Neural cell (in vitro differentiated cells): ENCODE measurements around the gene ZFR2. TPM values are rescaled to one million over a fixed set of nuclear protein-coding genes. Genes with fewer than 3 reads are reported as not detected.

Experiments used
- H2AFZ ChIP-seq: fragments of 200-600, 300-800 bp; sonication (generic), shearing (Covaris generic); 2 replicates; pipeline ENCODE4 v1.6.0; 2014; ENCODE audit warnings: low read depth, mild to moderate bottlenecking, antibody characterized with exemption, low read length, moderate library complexity
- H3F3A ChIP-seq: fragments of 200-600 bp; shearing (Covaris generic); 2 replicates; pipeline ENCODE4 v1.6.1; 2016; ENCODE audit warnings: mild to moderate bottlenecking, moderate library complexity, mixed read lengths, antibody characterized with exemption, low read length; ENCODE audit not compliant: insufficient read depth, poor library complexity, severe bottlenecking
- H3K27ac ChIP-seq: fragments of 200-600, 300-800 bp; sonication (generic), shearing (Covaris generic); 2 replicates; pipeline ENCODE4 v1.5.1; 2014; ENCODE audit warnings: mild to moderate bottlenecking, low read length, moderate library complexity
- H3K27me3 ChIP-seq: fragments of 300-800, 200-600 bp; sonication (generic), shearing (Covaris generic); 2 replicates; pipeline ENCODE4 v1.6.0; 2014; ENCODE audit warnings: mild to moderate bottlenecking, low read depth, low read length, moderate library complexity; ENCODE audit not compliant: insufficient read depth
- H3K36me3 ChIP-seq: fragments of 300-800, 200-600 bp; sonication (generic), shearing (Covaris generic); 2 replicates; pipeline ENCODE4 v1.5.1; 2014; ENCODE audit warnings: mild to moderate bottlenecking, antibody characterized with exemption, low read length, moderate library complexity; ENCODE audit not compliant: insufficient read depth
- H3K4me2 ChIP-seq: fragments of 300-800, 200-600 bp; sonication (generic), shearing (Covaris generic); 2 replicates; pipeline ENCODE4 v1.6.0; 2014; ENCODE audit warnings: mild to moderate bottlenecking, low read length
- H3K4me3 ChIP-seq: fragments of 300-800, 200-600 bp; sonication (generic), shearing (Covaris generic); 2 replicates; pipeline ENCODE4 v1.5.1; 2014; ENCODE audit warnings: mild to moderate bottlenecking, low read length, moderate library complexity
- H3K79me2 ChIP-seq: fragments of 200-600 bp; shearing (Covaris generic); replicated peaks from 2 replicates; pipeline ENCODE4 v1.6.0; 2014; ENCODE audit warnings: mild to moderate bottlenecking, low read length, moderate library complexity; ENCODE audit not compliant: insufficient read depth
- H3K9ac ChIP-seq: fragments of 300-800, 200-600 bp; sonication (generic), shearing (Covaris generic); 2 replicates; pipeline ENCODE4 v1.6.1; 2016; ENCODE audit warnings: mild to moderate bottlenecking, low read length, mixed read lengths
- H3K9me2 ChIP-seq: fragments of 200-600 bp; shearing (Covaris generic); 2 replicates; pipeline ENCODE4 v1.6.1; 2016; ENCODE audit warnings: mild to moderate bottlenecking, low read length, mixed read lengths; ENCODE audit not compliant: insufficient read depth
- H3K9me3 ChIP-seq: fragments of 200-600, 300-800 bp; sonication (generic), shearing (Covaris generic); 2 replicates; pipeline ENCODE4 v1.6.1; 2016; ENCODE audit warnings: mild to moderate bottlenecking, mixed run types, low read length, moderate library complexity, mixed read lengths
- H4K20me1 ChIP-seq: fragments of 200-600 bp; shearing (Covaris generic); 2 replicates; pipeline ENCODE4 v1.6.1; 2016; ENCODE audit warnings: mild to moderate bottlenecking, mixed run types; ENCODE audit not compliant: insufficient read depth
- EP300 ChIP-seq: fragments of 450-650 bp; conservative IDR thresholded peaks from 2 replicates; pipeline ENCODE4 v1.6.1; 2014; ENCODE audit warnings: antibody characterized with exemption, mild to moderate bottlenecking, moderate library complexity; ENCODE audit not compliant: poor library complexity, severe bottlenecking
- EZH2 ChIP-seq: fragments of 200-600, 300-800 bp; shearing (Covaris generic), sonication (generic); IDR thresholded peaks from 2 replicates; pipeline ENCODE4 v1.6.1; 2014; ENCODE audit warnings: antibody characterized with exemption, low read length, borderline replicate concordance, mild to moderate bottlenecking; ENCODE audit not compliant: insufficient read depth, poor library complexity, severe bottlenecking
- MXI1 ChIP-seq: fragments of 450-650 bp; conservative IDR thresholded peaks from 2 replicates; pipeline ENCODE4 v1.6.1; 2014; ENCODE audit warnings: antibody characterized with exemption, mild to moderate bottlenecking; ENCODE audit not compliant: poor library complexity, severe bottlenecking
- POLR2AphosphoS5 ChIP-seq: IDR thresholded peaks from 2 replicates; pipeline ENCODE4 v1.6.1; 2012
- RAD21 ChIP-seq: fragments of 450-650 bp; conservative IDR thresholded peaks from 2 replicates; pipeline ENCODE4 v1.6.1; 2014; ENCODE audit warnings: antibody characterized with exemption, mild to moderate bottlenecking, moderate library complexity
- SMC3 ChIP-seq: fragments of 450-650 bp; conservative IDR thresholded peaks from 2 replicates; pipeline ENCODE4 v1.6.1; 2014; ENCODE audit warnings: antibody characterized with exemption, mild to moderate bottlenecking, moderate library complexity; ENCODE audit not compliant: poor library complexity
- TAF1 ChIP-seq: IDR thresholded peaks from 2 replicates; pipeline ENCODE4 v1.6.1; 2012; ENCODE audit warnings: low read depth
- polyA plus RNA-seq: library from polyadenylated mRNA; depleted of rRNA; stranded (reverse); fragments of >200 nt; gene quantifications from 2 replicates; pipeline ENCODE4 v1.2.3, GENCODE V29; 2014
- TF ChIP-seq, protein P1 (sequence below): IDR thresholded peaks from 2 replicates; pipeline ENCODE4 v1.6.1; 2012; ENCODE audit warnings: borderline replicate concordance
- TF ChIP-seq, protein P2 (sequence below): fragments of 450-650 bp; IDR thresholded peaks from 2 replicates; pipeline ENCODE4 v1.5.1; 2014; ENCODE audit warnings: antibody characterized with exemption, mild to moderate bottlenecking, moderate library complexity; ENCODE audit not compliant: poor library complexity, severe bottlenecking

The ZFR2 gene
- polyA plus RNA-seq, 1 donor from 2014 or later: 9.0 TPM

DNA sequence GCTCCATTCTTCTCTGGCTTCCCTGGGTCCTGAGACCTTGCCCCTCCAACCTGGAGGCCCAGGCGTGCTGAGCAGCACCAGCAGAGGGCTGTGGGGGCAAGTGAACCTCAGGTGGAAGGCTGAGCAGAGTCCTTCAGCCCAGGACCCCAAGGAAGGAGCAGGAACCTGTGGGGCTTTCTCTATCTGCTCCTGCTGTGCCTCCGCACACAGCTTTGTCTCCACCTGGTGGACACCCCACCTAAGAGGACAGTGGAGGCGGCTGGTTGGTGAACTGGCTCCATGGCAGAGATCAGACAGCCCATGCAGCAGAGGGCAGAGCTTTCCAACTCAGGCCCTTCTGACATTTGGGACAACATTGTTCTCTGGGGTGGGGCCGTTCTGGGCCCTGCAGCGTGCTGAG, 19.7 kb downstream of the ZFR2 start:
- H3K27ac ChIP-seq: no peak overlapping the region
- no peaks in the 10 kb centered on the region for H3F3A ChIP-seq
- H3K9me2 ChIP-seq: no peaks in the 10 kb centered on the region
- H3K4me3 ChIP-seq: no peak overlapping the region
- H3K27me3 ChIP-seq: no peaks in the 10 kb centered on the region
- H3K9ac ChIP-seq: no peak overlapping the region
- H4K20me1 ChIP-seq: no peaks in the 10 kb centered on the region
- H3K79me2 ChIP-seq: no peaks in the 10 kb centered on the region
- H3K9me3 ChIP-seq: peaks cover 7% of the 10 kb centered on the region
- H3K36me3 ChIP-seq: no peaks in the 10 kb centered on the region
- H2AFZ ChIP-seq: no peak overlapping the region
- H3K4me2 ChIP-seq: no peak overlapping the region
- no peak for TF ChIP-seq RAD21
- no peak for TF ChIP-seq SMC3
- TF ChIP-seq TAF1: no peak
- TF ChIP-seq, protein P1, sequence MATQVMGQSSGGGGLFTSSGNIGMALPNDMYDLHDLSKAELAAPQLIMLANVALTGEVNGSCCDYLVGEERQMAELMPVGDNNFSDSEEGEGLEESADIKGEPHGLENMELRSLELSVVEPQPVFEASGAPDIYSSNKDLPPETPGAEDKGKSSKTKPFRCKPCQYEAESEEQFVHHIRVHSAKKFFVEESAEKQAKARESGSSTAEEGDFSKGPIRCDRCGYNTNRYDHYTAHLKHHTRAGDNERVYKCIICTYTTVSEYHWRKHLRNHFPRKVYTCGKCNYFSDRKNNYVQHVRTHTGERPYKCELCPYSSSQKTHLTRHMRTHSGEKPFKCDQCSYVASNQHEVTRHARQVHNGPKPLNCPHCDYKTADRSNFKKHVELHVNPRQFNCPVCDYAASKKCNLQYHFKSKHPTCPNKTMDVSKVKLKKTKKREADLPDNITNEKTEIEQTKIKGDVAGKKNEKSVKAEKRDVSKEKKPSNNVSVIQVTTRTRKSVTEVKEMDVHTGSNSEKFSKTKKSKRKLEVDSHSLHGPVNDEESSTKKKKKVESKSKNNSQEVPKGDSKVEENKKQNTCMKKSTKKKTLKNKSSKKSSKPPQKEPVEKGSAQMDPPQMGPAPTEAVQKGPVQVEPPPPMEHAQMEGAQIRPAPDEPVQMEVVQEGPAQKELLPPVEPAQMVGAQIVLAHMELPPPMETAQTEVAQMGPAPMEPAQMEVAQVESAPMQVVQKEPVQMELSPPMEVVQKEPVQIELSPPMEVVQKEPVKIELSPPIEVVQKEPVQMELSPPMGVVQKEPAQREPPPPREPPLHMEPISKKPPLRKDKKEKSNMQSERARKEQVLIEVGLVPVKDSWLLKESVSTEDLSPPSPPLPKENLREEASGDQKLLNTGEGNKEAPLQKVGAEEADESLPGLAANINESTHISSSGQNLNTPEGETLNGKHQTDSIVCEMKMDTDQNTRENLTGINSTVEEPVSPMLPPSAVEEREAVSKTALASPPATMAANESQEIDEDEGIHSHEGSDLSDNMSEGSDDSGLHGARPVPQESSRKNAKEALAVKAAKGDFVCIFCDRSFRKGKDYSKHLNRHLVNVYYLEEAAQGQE: no peak
- no peak for TF ChIP-seq POLR2AphosphoS5
- TF ChIP-seq MXI1: no peak
- TF ChIP-seq, protein P2, sequence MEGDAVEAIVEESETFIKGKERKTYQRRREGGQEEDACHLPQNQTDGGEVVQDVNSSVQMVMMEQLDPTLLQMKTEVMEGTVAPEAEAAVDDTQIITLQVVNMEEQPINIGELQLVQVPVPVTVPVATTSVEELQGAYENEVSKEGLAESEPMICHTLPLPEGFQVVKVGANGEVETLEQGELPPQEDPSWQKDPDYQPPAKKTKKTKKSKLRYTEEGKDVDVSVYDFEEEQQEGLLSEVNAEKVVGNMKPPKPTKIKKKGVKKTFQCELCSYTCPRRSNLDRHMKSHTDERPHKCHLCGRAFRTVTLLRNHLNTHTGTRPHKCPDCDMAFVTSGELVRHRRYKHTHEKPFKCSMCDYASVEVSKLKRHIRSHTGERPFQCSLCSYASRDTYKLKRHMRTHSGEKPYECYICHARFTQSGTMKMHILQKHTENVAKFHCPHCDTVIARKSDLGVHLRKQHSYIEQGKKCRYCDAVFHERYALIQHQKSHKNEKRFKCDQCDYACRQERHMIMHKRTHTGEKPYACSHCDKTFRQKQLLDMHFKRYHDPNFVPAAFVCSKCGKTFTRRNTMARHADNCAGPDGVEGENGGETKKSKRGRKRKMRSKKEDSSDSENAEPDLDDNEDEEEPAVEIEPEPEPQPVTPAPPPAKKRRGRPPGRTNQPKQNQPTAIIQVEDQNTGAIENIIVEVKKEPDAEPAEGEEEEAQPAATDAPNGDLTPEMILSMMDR: no peak
- no peak for TF ChIP-seq EZH2
- TF ChIP-seq EP300: no peak

DNA sequence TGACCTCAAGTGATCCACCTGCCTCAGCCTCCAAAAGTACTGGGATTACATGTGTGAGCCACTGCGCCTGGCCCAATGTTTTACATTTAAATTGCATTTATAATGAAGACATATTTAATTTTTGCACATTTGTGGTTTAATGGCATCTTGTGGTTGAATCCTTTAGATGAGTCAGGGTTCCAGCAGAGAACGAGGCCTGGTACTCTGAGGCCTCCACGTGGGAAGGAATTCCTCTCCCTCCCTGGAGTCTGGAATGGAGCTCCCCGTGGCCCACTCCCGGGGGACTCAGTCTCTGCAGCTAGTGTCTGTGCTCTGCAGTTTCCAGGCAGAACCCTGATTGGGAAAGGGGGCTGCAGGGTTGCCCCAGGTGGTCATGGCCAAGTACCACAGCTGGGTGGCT, 24.2 kb downstream of the ZFR2 start:
- H3K4me2 ChIP-seq: no peak overlapping the region
- no peak overlapping the region for H3K27ac ChIP-seq
- H3K4me3 ChIP-seq: no peak overlapping the region
- H3K27me3 ChIP-seq: no peaks in the 10 kb centered on the region
- no peaks in the 10 kb centered on the region for H3K9me3 ChIP-seq
- no peak for TF ChIP-seq TAF1
- no peak for TF ChIP-seq POLR2AphosphoS5
- no peak for TF ChIP-seq RAD21
- TF ChIP-seq, protein P2: no peak
- no peak for TF ChIP-seq EZH2
- TF ChIP-seq SMC3: no peak
- TF ChIP-seq, protein P1: no peak
- H3K9me2 ChIP-seq: no peaks in the 10 kb centered on the region
- H3F3A ChIP-seq: no peaks in the 10 kb centered on the region
- H2AFZ ChIP-seq: no peak overlapping the region
- no peaks in the 10 kb centered on the region for H3K36me3 ChIP-seq
- no peaks in the 10 kb centered on the region for H4K20me1 ChIP-seq
- H3K79me2 ChIP-seq: no peaks in the 10 kb centered on the region
- no peak overlapping the region for H3K9ac ChIP-seq
